Calu3 (cell line): ENCODE data around the gene ARFIP1. TPM values are rescaled to one million over a fixed set of nuclear protein-coding genes. Genes with fewer than 3 reads are reported as not detected.
A peak's percentile ranks its signal among the peaks of the same experiment; 100 is the strongest.

ENCODE experiments used
- BruUV-seq: library from RNA; stranded (reverse); fragments of 400-500 nt; replicated peaks from 2 replicates; lab custom pipeline; 2021; lab: Mats Ljungman, UMichigan
- CTCF ChIA-PET: fragments of 300-600 bp; sonication (Branson Sonifier 250); formaldehyde crosslinking; loops from one replicate; lab custom pipeline; 2022; ENCODE audit warnings: antibody characterized with exemption; lab: Charles Lee
- DNase-seq: peaks from one replicate; pipeline ENCODE4 v3.0.0; 2022
- H3K27ac Mint-ChIP-seq: one replicate; pipeline ENCODE4 v1.8.0; 2022; ENCODE audit warnings: mixed read lengths; ENCODE audit not compliant: unreplicated experiment
- H3K27me3 Mint-ChIP-seq: one replicate; pipeline ENCODE4 v1.8.0; 2022; ENCODE audit warnings: mixed read lengths; ENCODE audit not compliant: unreplicated experiment
- H3K36me3 Mint-ChIP-seq: one replicate; pipeline ENCODE4 v1.8.0; 2022; ENCODE audit warnings: mild to moderate bottlenecking, moderate library complexity, mixed read lengths; ENCODE audit not compliant: insufficient read depth, unreplicated experiment
- H3K4me1 Mint-ChIP-seq: one replicate; pipeline ENCODE4 v1.8.0; 2022; ENCODE audit warnings: mild to moderate bottlenecking, low read depth, mixed read lengths; ENCODE audit not compliant: unreplicated experiment
- H3K4me3 Mint-ChIP-seq: one replicate; pipeline ENCODE4 v1.8.0; 2022; ENCODE audit warnings: mild to moderate bottlenecking, low read depth, moderate library complexity, mixed read lengths; ENCODE audit not compliant: unreplicated experiment
- H3K9me3 Mint-ChIP-seq: one replicate; pipeline ENCODE4 v1.8.0; 2022; ENCODE audit warnings: low read depth, mixed read lengths; ENCODE audit not compliant: unreplicated experiment
- intact Hi-C: fragments of 100-400 bp; cut with micrococcal nuclease; formaldehyde crosslinking; loops from one replicate; pipeline ENCODE4 v1.10.0; 2022; ENCODE audit not compliant: unreplicated experiment
- total RNA-seq: library from RNA; stranded (reverse); gene quantifications from 2 replicates; pipeline ENCODE4 v1.2.3, GENCODE V29; 2022
- TF ChIP-seq, protein P1 (sequence below): fragments of 200-600 bp; IDR thresholded peaks from one replicate; pipeline ENCODE4 v1.8.0; 2022; ENCODE audit warnings: antibody characterized with exemption; ENCODE audit not compliant: unreplicated experiment

The ARFIP1 gene
- total RNA-seq, 1 experiment from 2014 or later: 35.5 TPM

DNA sequence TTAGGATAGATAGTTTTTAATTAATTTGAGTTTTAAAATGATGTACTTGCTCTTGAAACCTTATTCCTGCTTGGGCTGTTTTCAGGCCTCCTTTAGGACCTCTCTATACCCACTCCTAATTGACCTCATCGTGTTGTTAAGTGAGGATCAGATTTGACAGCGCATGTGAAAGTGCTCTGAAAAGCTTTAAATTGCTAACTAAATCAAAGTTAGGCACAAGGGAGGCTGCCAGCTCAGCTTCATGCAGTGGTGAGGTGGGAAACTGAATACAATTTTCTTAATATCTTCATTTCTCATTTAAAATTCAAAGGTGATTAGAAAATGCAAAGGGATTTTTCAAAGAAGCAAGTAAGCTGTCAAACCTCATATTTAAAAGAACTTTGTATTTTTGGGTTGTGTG lies 176.4 kb downstream of the ARFIP1 start:
- no peak for DNase-seq
- Mint-ChIP-seq H3K4me1 (peaks cover 27% of the 10 kb centered on the region), H3K27me3 (no peaks in the 10 kb centered on the region), H3K4me3 (no peak overlapping the region), H3K36me3 (no peaks in the 10 kb centered on the region), H3K27ac (no peak overlapping the region), H3K9me3 (no peaks in the 10 kb centered on the region)
- CTCF ChIA-PET: interaction anchor here (1.0 kb wide), 1 partner anchor 20 kb away, joined by 3 read pairs; the partner anchor contains the start of gene FHDC1
- no TSS peak for BruUV-seq
- TF ChIP-seq, protein P1, sequence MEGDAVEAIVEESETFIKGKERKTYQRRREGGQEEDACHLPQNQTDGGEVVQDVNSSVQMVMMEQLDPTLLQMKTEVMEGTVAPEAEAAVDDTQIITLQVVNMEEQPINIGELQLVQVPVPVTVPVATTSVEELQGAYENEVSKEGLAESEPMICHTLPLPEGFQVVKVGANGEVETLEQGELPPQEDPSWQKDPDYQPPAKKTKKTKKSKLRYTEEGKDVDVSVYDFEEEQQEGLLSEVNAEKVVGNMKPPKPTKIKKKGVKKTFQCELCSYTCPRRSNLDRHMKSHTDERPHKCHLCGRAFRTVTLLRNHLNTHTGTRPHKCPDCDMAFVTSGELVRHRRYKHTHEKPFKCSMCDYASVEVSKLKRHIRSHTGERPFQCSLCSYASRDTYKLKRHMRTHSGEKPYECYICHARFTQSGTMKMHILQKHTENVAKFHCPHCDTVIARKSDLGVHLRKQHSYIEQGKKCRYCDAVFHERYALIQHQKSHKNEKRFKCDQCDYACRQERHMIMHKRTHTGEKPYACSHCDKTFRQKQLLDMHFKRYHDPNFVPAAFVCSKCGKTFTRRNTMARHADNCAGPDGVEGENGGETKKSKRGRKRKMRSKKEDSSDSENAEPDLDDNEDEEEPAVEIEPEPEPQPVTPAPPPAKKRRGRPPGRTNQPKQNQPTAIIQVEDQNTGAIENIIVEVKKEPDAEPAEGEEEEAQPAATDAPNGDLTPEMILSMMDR: no peak
- intact Hi-C loops: loop anchor here (5.0 to 10.0 kb wide), 2 partner anchors 109 to 169 kb away; no protein-coding TSS in a partner anchor

DNA sequence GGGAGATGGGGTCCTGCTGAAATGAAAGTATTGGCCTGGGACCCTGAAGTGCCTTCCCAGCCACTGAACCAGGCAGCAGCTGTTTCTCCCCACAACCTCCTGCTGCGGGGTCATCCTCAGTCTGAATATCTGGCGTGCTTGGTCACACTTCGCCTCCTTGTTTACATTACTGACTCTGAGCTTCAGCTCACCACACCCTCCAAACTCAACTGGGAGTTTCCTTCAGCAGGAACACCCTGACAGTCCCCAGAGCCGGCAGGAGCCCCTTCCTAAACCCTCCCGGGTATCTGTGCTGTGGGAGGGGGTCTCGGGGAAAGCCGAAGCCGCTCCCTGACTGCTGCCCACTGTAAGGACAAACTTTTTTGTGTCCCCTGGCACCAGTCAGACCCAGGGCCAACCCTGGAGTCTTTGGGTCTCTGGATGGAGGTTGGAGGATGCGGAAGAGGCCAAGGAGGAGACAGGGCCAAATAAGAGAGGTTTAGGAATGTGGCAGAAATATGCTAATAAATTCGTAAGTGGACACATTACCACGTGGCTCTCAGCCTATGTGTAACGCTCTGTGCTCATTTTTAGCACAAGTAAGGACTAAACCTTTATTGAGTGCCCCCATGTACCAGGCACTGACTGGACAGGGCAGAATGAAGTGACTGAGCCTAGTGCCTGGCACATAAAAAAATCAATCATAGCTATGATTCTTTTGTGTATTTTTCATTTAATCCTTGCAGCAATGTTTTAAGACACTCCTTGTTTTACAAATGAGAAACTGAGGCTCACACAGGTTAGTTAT lies 177.1 kb downstream of the ARFIP1 start:
- CTCF ChIA-PET: interaction anchor here (0.6 to 1.0 kb wide), 2 partner anchors 21 to 452 kb away, joined by 3 read pairs; partner anchors contain the start of gene FHDC1
- TF ChIP-seq, protein P1: no peak

DNA sequence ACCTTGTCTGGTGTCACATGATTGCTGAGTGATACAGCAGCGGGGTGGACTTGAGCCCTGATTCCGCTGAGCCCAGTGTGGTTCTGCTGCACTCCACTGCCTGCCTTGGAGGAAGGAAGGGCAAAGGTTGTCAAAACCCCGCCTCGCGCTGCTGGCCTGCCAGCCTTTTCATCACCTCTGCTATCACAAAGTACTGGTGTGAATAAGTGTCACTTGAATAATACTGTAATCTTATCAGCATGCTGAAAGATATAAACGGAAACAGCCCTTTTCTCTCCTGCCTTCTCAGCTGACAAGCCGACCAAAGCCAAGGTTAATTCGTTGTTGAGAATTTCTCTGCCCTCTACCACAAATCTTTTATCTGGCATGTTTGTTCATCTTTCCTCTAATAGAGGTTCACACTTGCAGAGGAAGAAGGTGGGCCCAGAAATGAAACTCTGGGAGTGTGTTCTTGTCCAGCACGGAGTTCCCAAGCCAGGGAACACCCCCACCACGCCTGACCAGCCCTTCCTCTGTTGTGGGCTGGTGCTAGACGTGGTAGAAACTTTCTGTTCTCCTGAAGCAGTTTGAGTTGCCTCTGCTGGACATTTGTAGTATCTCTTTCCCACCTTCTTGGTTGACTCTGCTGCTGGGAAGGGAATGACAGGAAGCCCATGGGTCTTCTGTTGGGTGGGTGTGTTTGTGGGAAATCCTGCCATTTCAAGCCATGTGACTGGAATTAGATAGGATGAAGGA lies 177.8 kb downstream of the ARFIP1 start:
- CTCF ChIA-PET: no interaction called here
- H3K27me3 Mint-ChIP-seq: no peaks in the 10 kb centered on the region
- no peak overlapping the region for H3K27ac Mint-ChIP-seq
- TF ChIP-seq, protein P1: no peak
- H3K9me3 Mint-ChIP-seq: no peaks in the 10 kb centered on the region
- peak; percentile 14 for DNase-seq
- H3K4me1 Mint-ChIP-seq: peaks cover 21% of the 10 kb centered on the region
- H3K4me3 Mint-ChIP-seq: no peak overlapping the region
- intact Hi-C loops: loop anchor here (5.0 to 10.0 kb wide), 2 partner anchors 110 to 167 kb away; no protein-coding TSS in a partner anchor
- no peaks in the 10 kb centered on the region for H3K36me3 Mint-ChIP-seq
- BruUV-seq: no TSS peak

More for the DNA sequence above, 177.1 kb downstream of the ARFIP1 start:
- H3K4me3 Mint-ChIP-seq: no peak overlapping the region
- BruUV-seq: no TSS peak
- H3K36me3 Mint-ChIP-seq: no peaks in the 10 kb centered on the region
- no peaks in the 10 kb centered on the region for H3K27me3 Mint-ChIP-seq
- DNase-seq: peak; percentile 8
- H3K9me3 Mint-ChIP-seq: no peaks in the 10 kb centered on the region
- H3K27ac Mint-ChIP-seq: no peak overlapping the region
- intact Hi-C loops: loop anchor here (5.0 to 10.0 kb wide), 2 partner anchors 110 to 168 kb away; no protein-coding TSS in a partner anchor
- peaks cover 21% of the 10 kb centered on the region for H3K4me1 Mint-ChIP-seq

DNA sequence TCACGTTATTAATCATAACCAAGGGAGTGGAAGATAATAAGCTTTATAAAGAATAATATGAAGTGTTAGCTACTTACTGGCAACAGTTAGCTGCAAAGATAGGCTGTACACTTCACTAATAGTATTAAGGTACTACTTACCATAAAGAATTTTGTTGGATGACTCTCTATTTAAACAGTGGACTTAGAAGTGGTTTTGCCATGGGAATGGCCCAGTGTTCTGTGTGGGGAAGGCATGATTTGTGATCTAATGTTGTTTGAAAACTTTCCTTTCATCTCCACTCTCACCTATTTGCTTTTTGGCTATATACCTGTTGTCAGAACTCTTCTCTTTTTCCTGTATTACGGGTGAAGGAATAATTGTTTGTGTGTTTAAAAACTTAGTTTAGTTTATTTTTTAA lies 179.3 kb downstream of the ARFIP1 start:
- Mint-ChIP-seq H3K27ac (no peak overlapping the region), H3K9me3 (no peaks in the 10 kb centered on the region), H3K27me3 (no peaks in the 10 kb centered on the region), H3K36me3 (peaks cover 7% of the 10 kb centered on the region), H3K4me3 (no peak overlapping the region), H3K4me1 (peaks cover 21% of the 10 kb centered on the region)
- DNase-seq: no peak
- no TSS peak for BruUV-seq
- intact Hi-C loops: loop anchor here (5.0 to 10.0 kb wide), 2 partner anchors 112 to 166 kb away; no protein-coding TSS in a partner anchor
- TF ChIP-seq, protein P1: no peak
- CTCF ChIA-PET: interaction anchor here (0.6 kb wide), 1 partner anchor 20 kb away, joined by 3 read pairs; no protein-coding TSS in a partner anchor
